Measurements from ENCODE around the gene ANKK1.

DNA sequence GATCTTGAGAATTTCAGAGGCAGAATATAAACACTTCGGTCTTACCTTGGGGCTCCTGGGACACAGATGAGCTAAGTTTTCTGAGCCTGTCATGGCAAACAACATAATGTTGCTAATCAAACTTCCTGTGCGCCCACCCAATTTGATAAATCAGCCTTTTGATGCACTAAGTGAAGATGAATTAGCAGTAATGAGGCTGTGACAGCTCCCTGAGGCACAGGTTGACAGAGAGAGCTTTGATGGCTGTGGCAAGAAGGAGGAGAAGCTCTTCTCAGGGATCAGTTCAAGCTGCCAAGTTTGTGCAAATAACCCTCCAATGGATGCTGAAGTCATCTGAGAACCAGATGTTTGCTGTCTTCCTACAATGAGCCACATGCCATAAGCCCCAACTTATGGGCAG lies 53.2 kb downstream of the ANKK1 start:
- TF ChIP-seq, protein P1, sequence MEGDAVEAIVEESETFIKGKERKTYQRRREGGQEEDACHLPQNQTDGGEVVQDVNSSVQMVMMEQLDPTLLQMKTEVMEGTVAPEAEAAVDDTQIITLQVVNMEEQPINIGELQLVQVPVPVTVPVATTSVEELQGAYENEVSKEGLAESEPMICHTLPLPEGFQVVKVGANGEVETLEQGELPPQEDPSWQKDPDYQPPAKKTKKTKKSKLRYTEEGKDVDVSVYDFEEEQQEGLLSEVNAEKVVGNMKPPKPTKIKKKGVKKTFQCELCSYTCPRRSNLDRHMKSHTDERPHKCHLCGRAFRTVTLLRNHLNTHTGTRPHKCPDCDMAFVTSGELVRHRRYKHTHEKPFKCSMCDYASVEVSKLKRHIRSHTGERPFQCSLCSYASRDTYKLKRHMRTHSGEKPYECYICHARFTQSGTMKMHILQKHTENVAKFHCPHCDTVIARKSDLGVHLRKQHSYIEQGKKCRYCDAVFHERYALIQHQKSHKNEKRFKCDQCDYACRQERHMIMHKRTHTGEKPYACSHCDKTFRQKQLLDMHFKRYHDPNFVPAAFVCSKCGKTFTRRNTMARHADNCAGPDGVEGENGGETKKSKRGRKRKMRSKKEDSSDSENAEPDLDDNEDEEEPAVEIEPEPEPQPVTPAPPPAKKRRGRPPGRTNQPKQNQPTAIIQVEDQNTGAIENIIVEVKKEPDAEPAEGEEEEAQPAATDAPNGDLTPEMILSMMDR (IDR thresholded peaks at IDR 0.05; ENCODE audit: insufficient read depth, low read depth, low read length), result no peak
- no peak for TF ChIP-seq EZH2 (IDR thresholded peaks at IDR 0.05; ENCODE audit: insufficient read depth, low read length)
